CMK (cell line): Measurements from ENCODE around the gene ARX.
A peak's percentile ranks its signal among the peaks of the same experiment; 100 is the strongest.

Experiments
- DNase-seq: peaks from one replicate; pipeline ENCODE4 v3.0.0-alpha.2; 2010; ENCODE audit warnings: low read depth

The ARX gene

GRCh38 chrX:25015486-25016360 lies at the start of gene ARX:
TSS of gene ARX (minus strand) at chrX:25015965. CDS start at chrX:25015737, 228 bp downstream.
- no peak for DNase-seq

GRCh38 chrX:25059273-25059672 lies 43.5 kb upstream of the ARX start:
- no peak for DNase-seq

- no peak for DNase-seq
These were observed 37.2 kb upstream of the ARX start for GRCh38 chrX:25052798-25053534.

GRCh38 chrX:25049971-25050370 lies 34.2 kb upstream of the ARX start:
- no peak for DNase-seq

- DNase-seq, result no peak
These were observed 33.6 kb upstream of the ARX start for GRCh38 chrX:25049357-25049756.

GRCh38 chrX:25048178-25048577 lies 32.4 kb upstream of the ARX start:
- DNase-seq, result no peak

GRCh38 chrX:25043192-25043591 lies 27.4 kb upstream of the ARX start:
- no peak for DNase-seq

GRCh38 chrX:25039036-25039435 lies 23.3 kb upstream of the ARX start:
- peak; percentile 36 for DNase-seq

- DNase-seq, result no peak
These were observed 19.1 kb upstream of the ARX start for GRCh38 chrX:25034889-25035288.

GRCh38 chrX:25029288-25029825 lies 13.6 kb upstream of the ARX start:
- DNase-seq, result no peak

GRCh38 chrX:25028726-25029125 lies 13.0 kb upstream of the ARX start:
- DNase-seq, result no peak

GRCh38 chrX:25026576-25026975 lies 10.8 kb upstream of the ARX start:
- no peak for DNase-seq

- no peak for DNase-seq
These were observed 9.8 kb upstream of the ARX start for GRCh38 chrX:25025615-25026014.

- no peak for DNase-seq
These were observed 8.1 kb upstream of the ARX start for GRCh38 chrX:25023908-25024307.

- DNase-seq, result no peak
These were observed 6.9 kb upstream of the ARX start for GRCh38 chrX:25022499-25023325.

- DNase-seq, result no peak
These were observed 5.2 kb upstream of the ARX start for GRCh38 chrX:25020905-25021449.

- no peak for DNase-seq
These were observed 4.7 kb upstream of the ARX start for GRCh38 chrX:25020391-25020904.

GRCh38 chrX:25019707-25020390 lies 4.1 kb upstream of the ARX start:
- DNase-seq, result no peak

GRCh38 chrX:25018682-25019081 lies 2.9 kb upstream of the ARX start:
- no peak for DNase-seq

- no peak for DNase-seq
These were observed 2.0 kb upstream of the ARX start for GRCh38 chrX:25017667-25018247.
